Muscle of leg (tissue), 11 donors: ENCODE results near the gene PACSIN2. TPM values are rescaled to one million over a fixed set of nuclear protein-coding genes. Genes with fewer than 3 reads are reported as not detected.
"Not testable (repeated sequence)": the region's sequence is repeated elsewhere in the genome, so short reads cannot be mapped to it uniquely, and the experiment has no call there.

Source experiments
- DNase-seq: peaks from one replicate; pipeline ENCODE4 v3.0.0; 2013
- H3K27ac ChIP-seq: one replicate; pipeline ENCODE4 v1.5.1; 2013; ENCODE audit warnings: mild to moderate bottlenecking, low read length, control low read depth
- H3K27me3 ChIP-seq: one replicate; pipeline ENCODE4 v1.6.1; 2013; ENCODE audit warnings: low read length; ENCODE audit not compliant: control insufficient read depth, insufficient read depth
- H3K36me3 ChIP-seq: one replicate; pipeline ENCODE4 v1.6.1; 2013; ENCODE audit warnings: low read length; ENCODE audit not compliant: control insufficient read depth, insufficient read depth
- H3K4me1 ChIP-seq: one replicate; pipeline ENCODE4 v1.6.1; 2013; ENCODE audit warnings: low read length; ENCODE audit not compliant: control insufficient read depth, insufficient read depth
- H3K4me3 ChIP-seq: one replicate; pipeline ENCODE4 v1.5.1; 2013; ENCODE audit warnings: low read length, control low read depth
- H3K9me3 ChIP-seq: replicated peaks from 2 replicates; pipeline ENCODE4 v1.6.1; 2013; ENCODE audit warnings: low read depth, low read length; ENCODE audit not compliant: control insufficient read depth
- WGBS: methylation state at CpG from one replicate; pipeline ENCODE4 v1.1.5; 2013; ENCODE audit warnings: missing lambda C conversion rate; ENCODE audit not compliant: insufficient coverage; 5-methylcytosine and 5-hydroxymethylcytosine counted together
- polyA plus RNA-seq, 8 donors: library from polyadenylated mRNA; unstranded; fragments of 120-200 nt; gene quantifications; one replicate each; pipeline versions ENCODE4 v1.2.1 to v1.2.3, GENCODE V29; 2013; ENCODE audit warnings: inconsistent platforms in 1 of 8, low replicate concordance in 1 of 8; ENCODE audit not compliant: insufficient read length in 8 of 8, insufficient read depth in 1 of 8
- total RNA-seq: library from RNA; stranded (reverse); fragments of 120-200 nt; gene quantifications from one replicate; pipeline ENCODE4 v1.2.4, GENCODE V29; 2013

Gene PACSIN2
- total and polyA plus RNA-seq, 9 donors: 23.1 to 38.6 (median 30.5) TPM

GRCh38 chr22:43004362-43005035, 10.4 kb downstream of the PACSIN2 start:
- WGBS: 63% methylated on average over 2 of the region's 13 CpGs
- Histone ChIP-seq H3K36me3 (no peaks in the 10 kb centered on the region), H3K4me3 (no peak overlapping the region), H3K4me1 (peaks cover 27% of the 10 kb centered on the region), H3K27ac (no peak overlapping the region), H3K27me3 (no peaks in the 10 kb centered on the region), H3K9me3 (no peaks in the 10 kb centered on the region)
- DNase-seq: no peak

GRCh38 chr22:43002202-43002586, 12.8 kb downstream of the PACSIN2 start:
- no peaks in the 10 kb centered on the region for H3K36me3 ChIP-seq
- H3K4me3 ChIP-seq: no peak overlapping the region
- H3K9me3 ChIP-seq: peaks cover 4% of the 10 kb centered on the region
- no peak overlapping the region for H3K27ac ChIP-seq
- H3K27me3 ChIP-seq: no peaks in the 10 kb centered on the region
- peaks cover 24% of the 10 kb centered on the region for H3K4me1 ChIP-seq
- WGBS: 40% methylated on average over 2 of the region's 5 CpGs
- DNase-seq: no peak

GRCh38 chr22:43001271-43002201, 13.4 kb downstream of the PACSIN2 start:
- WGBS: 51% methylated on average over 3 of the region's 3 CpGs
- Histone ChIP-seq H3K27me3 (no peaks in the 10 kb centered on the region), H3K4me3 (no peak overlapping the region), H3K27ac (no peak overlapping the region), H3K36me3 (no peaks in the 10 kb centered on the region), H3K4me1 (peaks cover 24% of the 10 kb centered on the region), H3K9me3 (peaks cover 4% of the 10 kb centered on the region)
- DNase-seq: peak; percentile 32

GRCh38 chr22:43000441-43001175, 14.3 kb downstream of the PACSIN2 start:
- Histone ChIP-seq H3K27me3 (no peaks in the 10 kb centered on the region), H3K36me3 (no peaks in the 10 kb centered on the region), H3K4me1 (peaks cover 25% of the 10 kb centered on the region), H3K4me3 (no peak overlapping the region), H3K9me3 (peaks cover 4% of the 10 kb centered on the region), H3K27ac (no peak overlapping the region)
- 83% methylated on average over 5 of the region's 8 CpGs for WGBS
- no peak for DNase-seq

- Histone ChIP-seq H3K27me3 (no peaks in the 10 kb centered on the region), H3K9me3 (peaks cover 4% of the 10 kb centered on the region), H3K4me1 (peaks cover 41% of the 10 kb centered on the region), H3K27ac (no peak overlapping the region), H3K36me3 (no peaks in the 10 kb centered on the region), H3K4me3 (no peak overlapping the region)
- no peak for DNase-seq
- WGBS: 86% methylated on average over 1 of the region's 6 CpGs
Measured at GRCh38 chr22:42997582-42998090, 17.3 kb downstream of the PACSIN2 start.

- Histone ChIP-seq H3K4me3 (no peak overlapping the region), H3K27ac (no peak overlapping the region), H3K4me1 (peaks cover 38% of the 10 kb centered on the region), H3K36me3 (no peaks in the 10 kb centered on the region), H3K9me3 (peaks cover 4% of the 10 kb centered on the region), H3K27me3 (no peaks in the 10 kb centered on the region)
- no peak for DNase-seq
- 65% methylated on average over 5 of the region's 10 CpGs for WGBS
Measured at GRCh38 chr22:42996646-42997365, 18.1 kb downstream of the PACSIN2 start.

GRCh38 chr22:42995654-42996053, 19.3 kb downstream of the PACSIN2 start:
- H3K4me3 ChIP-seq, H3K36me3 ChIP-seq, H3K9me3 ChIP-seq, H3K27me3 ChIP-seq, DNase-seq: not testable (repeated sequence)
- WGBS: 90% methylated on average over 2 of the region's 7 CpGs
- Histone ChIP-seq H3K4me1 (peaks cover 29% of the 10 kb centered on the region), H3K27ac (peak overlapping the region; percentile 82)

- Histone ChIP-seq H3K4me3 (peak overlapping the region; percentile 13), H3K9me3 (peaks cover 4% of the 10 kb centered on the region), H3K36me3 (no peaks in the 10 kb centered on the region), H3K27me3 (no peaks in the 10 kb centered on the region), H3K4me1 (peaks cover 33% of the 10 kb centered on the region), H3K27ac (peak overlapping the region; percentile 82)
- DNase-seq: peak; percentile 91
- whole genome bisulfite sequencing: 26% methylated on average over 9 of the region's 9 CpGs
Measured at GRCh38 chr22:42994917-42995562, 19.9 kb downstream of the PACSIN2 start.

GRCh38 chr22:42994276-42994916, 20.6 kb downstream of the PACSIN2 start:
- WGBS: 78% methylated on average over 9 of the region's 12 CpGs
- H3K27me3 ChIP-seq: no peaks in the 10 kb centered on the region
- no peaks in the 10 kb centered on the region for H3K36me3 ChIP-seq
- peaks cover 33% of the 10 kb centered on the region for H3K4me1 ChIP-seq
- H3K4me3 ChIP-seq: no peak overlapping the region
- DNase-seq: no peak
- H3K9me3 ChIP-seq: peaks cover 4% of the 10 kb centered on the region
- peak overlapping the region; percentile 82 for H3K27ac ChIP-seq
